Measurements from ENCODE around the gene ZNF224. TPM values are rescaled to one million over a fixed set of nuclear protein-coding genes. Genes with fewer than 3 reads are reported as not detected.

ZNF224 gene
- polyA plus RNA-seq, 2 of the 4 experiments (the other 2 are of a cell fraction) = 17.0 to 25.0 TPM

DNA sequence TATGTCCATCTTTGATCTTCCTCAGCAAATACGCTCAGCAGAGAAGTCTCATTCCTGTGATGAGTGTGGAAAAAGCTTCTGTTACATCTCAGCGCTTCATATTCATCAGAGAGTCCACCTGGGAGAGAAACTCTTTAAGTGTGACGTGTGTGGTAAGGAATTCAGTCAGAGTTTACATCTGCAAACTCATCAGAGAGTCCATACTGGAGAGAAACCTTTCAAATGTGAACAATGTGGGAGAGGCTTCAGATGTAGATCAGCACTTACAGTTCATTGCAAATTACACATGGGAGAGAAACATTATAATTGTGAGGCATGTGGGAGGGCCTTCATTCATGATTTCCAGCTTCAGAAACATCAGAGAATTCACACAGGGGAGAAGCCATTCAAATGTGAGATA lies 27.9 kb upstream of the ZNF224 start:
- H3K27ac ChIP-seq = no peak overlapping the region
- CTCF ChIA-PET = interaction anchor here (0.7 kb wide), 1 partner anchor 8 kb away, joined by 3 read pairs; no protein-coding TSS in a partner anchor
- peaks cover 96% of the 10 kb centered on the region for H3K9me3 ChIP-seq
- no peaks in the 10 kb centered on the region for H3K4me1 ChIP-seq
- H3K4me2 ChIP-seq = no peak overlapping the region
- DNase-seq (ENCODE audit: low read depth in 1 of 2, low spot score in 1 of 2) (no peak), FAIRE-seq (no peak), ATAC-seq (no peak)
- POLR2A ChIA-PET = no interaction called here
- H3K4me3 ChIP-seq = no peak overlapping the region
- TF ChIP-seq, protein P1, sequence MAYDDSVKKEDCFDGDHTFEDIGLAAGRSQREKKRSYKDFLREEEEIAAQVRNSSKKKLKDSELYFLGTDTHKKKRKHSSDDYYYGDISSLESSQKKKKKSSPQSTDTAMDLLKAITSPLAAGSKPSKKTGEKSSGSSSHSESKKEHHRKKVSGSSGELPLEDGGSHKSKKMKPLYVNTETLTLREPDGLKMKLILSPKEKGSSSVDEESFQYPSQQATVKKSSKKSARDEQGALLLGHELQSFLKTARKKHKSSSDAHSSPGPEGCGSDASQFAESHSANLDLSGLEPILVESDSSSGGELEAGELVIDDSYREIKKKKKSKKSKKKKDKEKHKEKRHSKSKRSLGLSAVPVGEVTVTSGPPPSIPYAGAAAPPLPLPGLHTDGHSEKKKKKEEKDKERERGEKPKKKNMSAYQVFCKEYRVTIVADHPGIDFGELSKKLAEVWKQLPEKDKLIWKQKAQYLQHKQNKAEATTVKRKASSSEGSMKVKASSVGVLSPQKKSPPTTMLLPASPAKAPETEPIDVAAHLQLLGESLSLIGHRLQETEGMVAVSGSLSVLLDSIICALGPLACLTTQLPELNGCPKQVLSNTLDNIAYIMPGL (CRISPR knock-in tag; IDR thresholded peaks at IDR 0.05; ENCODE audit: borderline replicate concordance) = no peak
- TF ChIP-seq GATA3 (IDR thresholded peaks at IDR 0.05; ENCODE audit: borderline replicate concordance) = 0 out of 2 replicates have a peak, but pooled peaks have one; percentile 17
- TF ChIP-seq, protein P2, sequence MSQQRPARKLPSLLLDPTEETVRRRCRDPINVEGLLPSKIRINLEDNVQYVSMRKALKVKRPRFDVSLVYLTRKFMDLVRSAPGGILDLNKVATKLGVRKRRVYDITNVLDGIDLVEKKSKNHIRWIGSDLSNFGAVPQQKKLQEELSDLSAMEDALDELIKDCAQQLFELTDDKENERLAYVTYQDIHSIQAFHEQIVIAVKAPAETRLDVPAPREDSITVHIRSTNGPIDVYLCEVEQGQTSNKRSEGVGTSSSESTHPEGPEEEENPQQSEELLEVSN (IDR thresholded peaks at IDR 0.05; ENCODE audit: borderline replicate concordance, low read depth) = no peak
- TF ChIP-seq RNF2 (IDR thresholded peaks at IDR 0.05; ENCODE audit: borderline replicate concordance, low read depth) = no peak
- no peak for TF ChIP-seq ZSCAN20 (CRISPR knock-in tag; IDR thresholded peaks at IDR 0.05)
- TF ChIP-seq NFE2L2 (conservative IDR thresholded peaks at IDR 0.05; ENCODE audit: low read length) = no peak
- TF ChIP-seq, protein P3, sequence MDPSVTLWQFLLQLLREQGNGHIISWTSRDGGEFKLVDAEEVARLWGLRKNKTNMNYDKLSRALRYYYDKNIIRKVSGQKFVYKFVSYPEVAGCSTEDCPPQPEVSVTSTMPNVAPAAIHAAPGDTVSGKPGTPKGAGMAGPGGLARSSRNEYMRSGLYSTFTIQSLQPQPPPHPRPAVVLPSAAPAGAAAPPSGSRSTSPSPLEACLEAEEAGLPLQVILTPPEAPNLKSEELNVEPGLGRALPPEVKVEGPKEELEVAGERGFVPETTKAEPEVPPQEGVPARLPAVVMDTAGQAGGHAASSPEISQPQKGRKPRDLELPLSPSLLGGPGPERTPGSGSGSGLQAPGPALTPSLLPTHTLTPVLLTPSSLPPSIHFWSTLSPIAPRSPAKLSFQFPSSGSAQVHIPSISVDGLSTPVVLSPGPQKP (IDR thresholded peaks at IDR 0.05; ENCODE audit: low read depth, low read length) = no peak
- 43% methylated on average over 3 of the region's 3 CpGs for WGBS (ENCODE audit: missing lambda C conversion rate)

DNA sequence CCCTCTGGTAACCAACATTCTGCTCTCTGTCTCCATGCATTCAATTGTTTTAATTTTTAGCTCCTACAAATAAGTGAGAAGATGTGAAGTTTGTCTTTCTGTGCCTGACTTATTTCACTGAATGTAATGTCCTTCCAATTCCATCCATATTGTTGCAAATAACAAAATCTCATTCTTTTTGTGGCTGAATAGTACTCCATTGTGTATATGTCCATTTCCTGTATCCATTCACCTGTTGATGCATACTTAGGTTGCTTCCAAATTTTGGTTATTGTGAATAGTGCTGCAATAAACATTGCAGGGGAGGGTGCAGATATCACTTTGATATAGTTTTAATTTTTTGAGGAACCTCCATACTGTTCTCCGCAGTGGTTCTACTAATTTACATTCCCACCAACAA lies 24.7 kb upstream of the ZNF224 start:
- WGBS (ENCODE audit: missing lambda C conversion rate) = 93% methylated on average over 1 of the region's 1 CpG
- no peak for DNase-seq (ENCODE audit: low read depth in 1 of 2, low spot score in 1 of 2)
- no peak for ATAC-seq

More for the DNA sequence above, 24.7 kb upstream of the ZNF224 start:
- CTCF ChIA-PET = no interaction called here
- H3K4me2 ChIP-seq = no peak overlapping the region
- no peak overlapping the region for H3K4me3 ChIP-seq
- POLR2A ChIA-PET = no interaction called here
- H3K27ac ChIP-seq = no peak overlapping the region
- no peak for TF ChIP-seq EHMT2 (IDR thresholded peaks at IDR 0.05; ENCODE audit: low read depth)
- no peak for TF ChIP-seq SREBF2 (IDR thresholded peaks at IDR 0.05)
- no peak for TF ChIP-seq TP53 (CRISPR knock-in tag; IDR thresholded peaks at IDR 0.05)
- TF ChIP-seq ZFP36 (IDR thresholded peaks at IDR 0.05; ENCODE audit: borderline replicate concordance, partially characterized antibody) = no peak
- TF ChIP-seq POLR2A (IDR thresholded peaks at IDR 0.05; ENCODE audit: low read length) = no peak
- no peak for TF ChIP-seq HDAC2 (IDR thresholded peaks at IDR 0.05)
- TF ChIP-seq, protein P4, sequence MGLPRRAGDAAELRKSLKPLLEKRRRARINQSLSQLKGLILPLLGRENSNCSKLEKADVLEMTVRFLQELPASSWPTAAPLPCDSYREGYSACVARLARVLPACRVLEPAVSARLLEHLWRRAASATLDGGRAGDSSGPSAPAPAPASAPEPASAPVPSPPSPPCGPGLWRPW (IDR thresholded peaks at IDR 0.05) = no peak
- TF ChIP-seq, protein P3 (IDR thresholded peaks at IDR 0.05; ENCODE audit: low read depth, low read length) = no peak
- no peak for TF ChIP-seq NR3C1 (IDR thresholded peaks at IDR 0.05)
- TF ChIP-seq, protein P5, sequence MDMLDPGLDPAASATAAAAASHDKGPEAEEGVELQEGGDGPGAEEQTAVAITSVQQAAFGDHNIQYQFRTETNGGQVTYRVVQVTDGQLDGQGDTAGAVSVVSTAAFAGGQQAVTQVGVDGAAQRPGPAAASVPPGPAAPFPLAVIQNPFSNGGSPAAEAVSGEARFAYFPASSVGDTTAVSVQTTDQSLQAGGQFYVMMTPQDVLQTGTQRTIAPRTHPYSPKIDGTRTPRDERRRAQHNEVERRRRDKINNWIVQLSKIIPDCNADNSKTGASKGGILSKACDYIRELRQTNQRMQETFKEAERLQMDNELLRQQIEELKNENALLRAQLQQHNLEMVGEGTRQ (IDR thresholded peaks at IDR 0.05) = no peak
- TF ChIP-seq CBX8 (IDR thresholded peaks at IDR 0.05) = no peak
- TF ChIP-seq HEYL (CRISPR knock-in tag; IDR thresholded peaks at IDR 0.05) = no peak
- TF ChIP-seq HOXB5 (CRISPR knock-in tag; IDR thresholded peaks at IDR 0.05) = no peak
- no peak for TF ChIP-seq JUNB (IDR thresholded peaks at IDR 0.05)
- no peak for TF ChIP-seq CEBPB (IDR thresholded peaks at IDR 0.05)
- no peak for TF ChIP-seq RCOR1 (IDR thresholded peaks at IDR 0.05; ENCODE audit: low read depth, low read length)
- peaks cover 84% of the 10 kb centered on the region for H3K9me3 ChIP-seq
- no peak for FAIRE-seq
- H3K4me1 ChIP-seq = no peaks in the 10 kb centered on the region

Measured in A549 (cell line).